ENCODE results near the gene PAH. TPM values are rescaled to one million over a fixed set of nuclear protein-coding genes. Genes with fewer than 3 reads are reported as not detected.
A peak's percentile ranks its signal among the peaks of the same experiment; 100 is the strongest.

PAH gene
- total and polyA plus RNA-seq, 2 donors (not counting 3 experiments of a cell fraction or from before 2014, with no cell fraction given) = not detected

GRCh38 chr12:102816816-102817434 lies 100.1 kb downstream of the PAH start:
- Histone ChIP-seq H3K79me2 (ENCODE audit: control insufficient read depth, insufficient read depth, low read length) (no peaks in the 10 kb centered on the region), H4K20me1 (replicated peaks; ENCODE audit: control insufficient read depth, extremely low read depth, insufficient read depth, low read length) (no peaks in the 10 kb centered on the region), H3K4me3 (replicated peaks in 1 of 3; ENCODE audit: insufficient read depth in 1 of 3, low read depth in 1 of 3, low read length in 3 of 3) (no peak overlapping the region), H3K9ac (replicated peaks; ENCODE audit: extremely low read depth, insufficient read depth, low read length) (no peak overlapping the region), H3K9me1 (replicated peaks; ENCODE audit: control insufficient read depth, extremely low read depth, insufficient read depth, low read length) (no peaks in the 10 kb centered on the region), H3K9me3 (replicated peaks; ENCODE audit: control insufficient read depth, insufficient read depth, low read length) (no peaks in the 10 kb centered on the region), H3K4me1 (ENCODE audit: control insufficient read depth, extremely low read depth, insufficient read depth, low read length) (no peaks in the 10 kb centered on the region), H2AFZ (ENCODE audit: low read depth, low read length) (no peak overlapping the region), H3K27ac (ENCODE audit: insufficient read depth, low read depth, low read length) (no peak overlapping the region), H3K4me2 (ENCODE audit: insufficient read depth, low read length) (no peak overlapping the region), H3K36me3 (ENCODE audit: control insufficient read depth in 2 of 2, extremely low read depth in 1 of 2, insufficient read depth in 2 of 2, low read length in 2 of 2) (no peaks in the 10 kb centered on the region), H3K27me3 (ENCODE audit: control insufficient read depth in 2 of 2, insufficient read depth in 2 of 2, low read length in 2 of 2) (no peaks in the 10 kb centered on the region)
- TF ChIP-seq, protein P1, sequence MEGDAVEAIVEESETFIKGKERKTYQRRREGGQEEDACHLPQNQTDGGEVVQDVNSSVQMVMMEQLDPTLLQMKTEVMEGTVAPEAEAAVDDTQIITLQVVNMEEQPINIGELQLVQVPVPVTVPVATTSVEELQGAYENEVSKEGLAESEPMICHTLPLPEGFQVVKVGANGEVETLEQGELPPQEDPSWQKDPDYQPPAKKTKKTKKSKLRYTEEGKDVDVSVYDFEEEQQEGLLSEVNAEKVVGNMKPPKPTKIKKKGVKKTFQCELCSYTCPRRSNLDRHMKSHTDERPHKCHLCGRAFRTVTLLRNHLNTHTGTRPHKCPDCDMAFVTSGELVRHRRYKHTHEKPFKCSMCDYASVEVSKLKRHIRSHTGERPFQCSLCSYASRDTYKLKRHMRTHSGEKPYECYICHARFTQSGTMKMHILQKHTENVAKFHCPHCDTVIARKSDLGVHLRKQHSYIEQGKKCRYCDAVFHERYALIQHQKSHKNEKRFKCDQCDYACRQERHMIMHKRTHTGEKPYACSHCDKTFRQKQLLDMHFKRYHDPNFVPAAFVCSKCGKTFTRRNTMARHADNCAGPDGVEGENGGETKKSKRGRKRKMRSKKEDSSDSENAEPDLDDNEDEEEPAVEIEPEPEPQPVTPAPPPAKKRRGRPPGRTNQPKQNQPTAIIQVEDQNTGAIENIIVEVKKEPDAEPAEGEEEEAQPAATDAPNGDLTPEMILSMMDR (IDR thresholded peaks at IDR 0.05; ENCODE audit: extremely low read depth in 1 of 2, insufficient read depth in 1 of 2, low read depth in 1 of 2, low read length in 2 of 2) = peak; percentile 31 to 53
- TF ChIP-seq GATA2 (IDR thresholded peaks at IDR 0.05; ENCODE audit: insufficient read depth, insufficient read length, low read depth, low read length) = no peak
- TF ChIP-seq JUN (IDR thresholded peaks at IDR 0.05; ENCODE audit: borderline replicate concordance, insufficient read depth, insufficient read length, low read depth) = no peak
- FAIRE-seq (peak; percentile 15), DNase-seq (ENCODE audit: low read depth, low spot score) (peak; percentile 3)
- intact Hi-C loops (cut with micrococcal nuclease) = loop anchor here (2.0 kb wide), 1 partner anchor 878 kb away; no protein-coding TSS in a partner anchor
- no TSS peak for BruUV-seq (replicated peaks)
- ChIA-PET CTCF (interaction anchor here (0.6 to 1.4 kb wide), 10 partner anchors 43 to 898 kb away, joined by 3 to 6 read pairs (median 4); no protein-coding TSS in a partner anchor), POLR2A (no interaction called here)
- dilution Hi-C loops (cut with MboI; ENCODE audit: extremely low pct_ligation_motif_present, low sequenced_read_pairs) = no loop called here

- Histone ChIP-seq H3K9me3 (replicated peaks; ENCODE audit: control insufficient read depth, insufficient read depth, low read length) (no peaks in the 10 kb centered on the region), H2AFZ (ENCODE audit: low read depth, low read length) (no peak overlapping the region), H3K4me1 (ENCODE audit: control insufficient read depth, extremely low read depth, insufficient read depth, low read length) (no peaks in the 10 kb centered on the region), H3K9ac (replicated peaks; ENCODE audit: extremely low read depth, insufficient read depth, low read length) (no peak overlapping the region), H3K36me3 (ENCODE audit: control insufficient read depth in 2 of 2, extremely low read depth in 1 of 2, insufficient read depth in 2 of 2, low read length in 2 of 2) (no peaks in the 10 kb centered on the region), H3K4me2 (ENCODE audit: insufficient read depth, low read length) (no peak overlapping the region), H3K4me3 (replicated peaks in 1 of 3; ENCODE audit: insufficient read depth in 1 of 3, low read depth in 1 of 3, low read length in 3 of 3) (no peak overlapping the region), H3K27me3 (ENCODE audit: control insufficient read depth in 2 of 2, insufficient read depth in 2 of 2, low read length in 2 of 2) (no peaks in the 10 kb centered on the region), H3K9me1 (replicated peaks; ENCODE audit: control insufficient read depth, extremely low read depth, insufficient read depth, low read length) (no peaks in the 10 kb centered on the region), H3K79me2 (ENCODE audit: control insufficient read depth, insufficient read depth, low read length) (no peaks in the 10 kb centered on the region), H4K20me1 (replicated peaks; ENCODE audit: control insufficient read depth, extremely low read depth, insufficient read depth, low read length) (no peaks in the 10 kb centered on the region), H3K27ac (ENCODE audit: insufficient read depth, low read depth, low read length) (no peak overlapping the region)
- dilution Hi-C loops (cut with MboI; ENCODE audit: extremely low pct_ligation_motif_present, low sequenced_read_pairs) = no loop called here
- no TSS peak for BruUV-seq (replicated peaks)
- DNase-seq (ENCODE audit: low read depth, low spot score) (no peak), FAIRE-seq (no peak)
- TF ChIP-seq EZH2 (IDR thresholded peaks at IDR 0.05; ENCODE audit: borderline replicate concordance, low read depth, low read length, severe bottlenecking) (no peak), GATA2 (IDR thresholded peaks at IDR 0.05; ENCODE audit: insufficient read depth, insufficient read length, low read depth, low read length) (no peak)
- ChIA-PET POLR2A (no interaction called here), CTCF (no interaction called here)
- intact Hi-C loops (cut with micrococcal nuclease) = no loop called here
Measured at GRCh38 chr12:102814691-102815367, 102.2 kb downstream of the PAH start.

All from endothelial cell of umbilical vein (primary cell).